ENCODE results near the gene IGFBP6.

Gene IGFBP6

GRCh38 chr12:53097564-53098353, at the start of gene IGFBP6:
IGFBP6 (plus strand) TSS chr12:53097667; CDS start chr12:53097718, 51 bp downstream.
- DNase-seq: peak; percentile 18

GRCh38 chr12:53048033-53048779, 49.3 kb upstream of the IGFBP6 start:
- no peak for DNase-seq

- no peak for DNase-seq
These were observed 48.6 kb upstream of the IGFBP6 start for GRCh38 chr12:53048780-53049401.

- peak; percentile 24 for DNase-seq
These were observed 47.7 kb upstream of the IGFBP6 start, which contains the start of gene TNS2 for GRCh38 chr12:53049571-53050318. TNS2 (plus strand) TSS chr12:53050065; CDS start chr12:53050186, 121 bp downstream.

GRCh38 chr12:53050426-53051057, 46.9 kb upstream of the IGFBP6 start:
- no peak for DNase-seq

GRCh38 chr12:53051058-53051880, 46.2 kb upstream of the IGFBP6 start:
- no peak for DNase-seq

- DNase-seq: no peak
These were observed 45.5 kb upstream of the IGFBP6 start for GRCh38 chr12:53051881-53052412.

GRCh38 chr12:53052419-53053217, 44.8 kb upstream of the IGFBP6 start:
- peak; percentile 16 for DNase-seq

- DNase-seq: peak; percentile 85
These were observed 44.0 kb upstream of the IGFBP6 start for GRCh38 chr12:53053218-53054111.

GRCh38 chr12:53054112-53054878, 43.2 kb upstream of the IGFBP6 start:
- peak; percentile 94 for DNase-seq

- DNase-seq: no peak
These were observed 41.8 kb upstream of the IGFBP6 start for GRCh38 chr12:53055471-53056266.

- DNase-seq: no peak
These were observed 41.2 kb upstream of the IGFBP6 start for GRCh38 chr12:53056296-53056695.

GRCh38 chr12:53056901-53057300, 40.6 kb upstream of the IGFBP6 start:
- no peak for DNase-seq

- DNase-seq: no peak
These were observed 39.5 kb upstream of the IGFBP6 start for GRCh38 chr12:53057816-53058500.

GRCh38 chr12:53058674-53059433, 38.6 kb upstream of the IGFBP6 start:
- DNase-seq: no peak

- no peak for DNase-seq
These were observed 37.9 kb upstream of the IGFBP6 start for GRCh38 chr12:53059434-53060063.
